Ishikawa (cell line): Measurements from ENCODE around the gene LTF.

Experiments
- CEBPB ChIP-seq: IDR thresholded peaks from 2 replicates; pipeline ENCODE4 v1.6.1; 2012
- CREB1 ChIP-seq: IDR thresholded peaks from 2 replicates; pipeline ENCODE4 v1.6.1; 2012; ENCODE audit warnings: low read depth
- EGR1 ChIP-seq: IDR thresholded peaks from 2 replicates; pipeline ENCODE4 v1.6.1; 2012
- EP300 ChIP-seq: IDR thresholded peaks from 2 replicates; pipeline ENCODE4 v1.6.1; 2012; ENCODE audit warnings: borderline replicate concordance
- FOXM1 ChIP-seq: IDR thresholded peaks from 2 replicates; pipeline ENCODE4 v1.6.1; 2012; ENCODE audit warnings: low read depth, borderline replicate concordance
- MAX ChIP-seq: IDR thresholded peaks from 2 replicates; pipeline ENCODE4 v1.6.1; 2012
- NFIC ChIP-seq: IDR thresholded peaks from 2 replicates; pipeline ENCODE4 v1.6.1; 2012
- RAD21 ChIP-seq: IDR thresholded peaks from 2 replicates; pipeline ENCODE4 v1.6.1; 2012; ENCODE audit warnings: low read depth
- REST ChIP-seq: IDR thresholded peaks from 2 replicates; pipeline ENCODE4 v1.6.1; 2012; ENCODE audit warnings: low read depth, mild to moderate bottlenecking
- TAF1 ChIP-seq: IDR thresholded peaks from 2 replicates; pipeline ENCODE4 v1.6.1; 2012; ENCODE audit warnings: low read depth, mild to moderate bottlenecking
- TEAD4 ChIP-seq: IDR thresholded peaks from 2 replicates; pipeline ENCODE4 v1.6.1; 2012
- USF1 ChIP-seq: IDR thresholded peaks from 2 replicates; pipeline ENCODE4 v1.6.1; 2012
- YY1 ChIP-seq: IDR thresholded peaks from 2 replicates; pipeline ENCODE4 v1.6.1; 2012; ENCODE audit warnings: low read depth
- ZBTB7A ChIP-seq: IDR thresholded peaks from 2 replicates; pipeline ENCODE4 v1.6.1; 2012; ENCODE audit warnings: low read depth

GRCh38 chr3:46512191-46512749 lies 47.6 kb upstream of the LTF start:
- TF ChIP-seq REST (no peak), USF1 (no peak), MAX (no peak), NFIC (no peak), EP300 (no peak), TAF1 (no peak), YY1 (no peak), TEAD4 (no peak), RAD21 (no peak), CREB1 (no peak), FOXM1 (no peak), EGR1 (no peak), ZBTB7A (no peak), CEBPB (no peak)
